NCI-H1417 (cell line): ENCODE measurements around the gene TSC22D3.
A peak's percentile ranks its signal among the peaks of the same experiment; 100 is the strongest.
"Not testable (repeated sequence)": the region's sequence is repeated elsewhere in the genome, so short reads cannot be mapped to it uniquely, and the experiment has no call there.

Source experiments
- DNase-seq, 3 experiments: peaks; one replicate each; lab custom pipeline; 2025; lab: John Stamatoyannopoulos, UW

TSC22D3 gene

DNA sequence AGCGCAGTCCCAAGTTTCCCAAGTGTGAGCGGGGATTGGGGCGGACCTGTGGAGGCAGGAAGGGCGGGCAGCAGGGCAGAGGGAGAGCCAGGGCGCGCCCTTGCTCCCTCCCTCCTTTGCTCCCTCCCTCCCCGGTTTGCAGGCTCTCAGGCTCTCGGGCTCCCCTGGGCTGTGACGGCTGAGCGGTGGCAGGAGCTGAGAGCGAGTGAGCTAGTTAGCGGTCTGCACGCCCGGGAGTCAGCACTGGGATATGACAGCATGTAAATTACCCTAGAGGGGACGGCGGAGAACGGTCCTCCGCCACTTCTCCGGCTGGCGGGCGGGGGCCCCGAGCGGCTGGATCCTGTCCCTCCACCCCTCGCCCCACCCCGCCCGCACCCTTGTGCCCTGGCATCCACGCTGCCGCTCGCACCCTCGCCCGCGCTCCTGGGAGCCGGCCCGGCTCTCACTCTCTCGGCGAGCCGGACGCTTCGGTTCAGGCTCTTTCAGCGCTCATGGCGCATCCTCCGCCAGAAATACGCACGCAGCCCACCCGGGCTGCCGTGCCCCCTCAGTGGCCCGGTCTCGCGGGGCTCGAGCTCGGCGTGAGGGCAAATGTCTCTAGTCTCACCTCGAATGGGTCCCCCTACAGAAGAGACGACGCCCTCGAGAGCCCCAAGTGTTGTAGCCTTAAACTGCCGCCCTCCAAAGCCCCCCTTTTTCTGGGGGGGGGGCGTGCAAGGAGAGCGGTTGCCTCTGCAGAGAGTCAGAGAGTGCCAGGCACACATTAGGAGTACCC, at the start of gene TSC22D3:
TSC22D3 (minus strand) TSS at position 54 of the 778 bp plus-strand sequence. CDS start 368 bp downstream, outside the sequence.
- peak; percentile 51 to 80 (median 74) for DNase-seq

GRCh38 chrX:107823456-107823855, 47.9 kb upstream of the TSC22D3 start:
- no peak for DNase-seq

DNA sequence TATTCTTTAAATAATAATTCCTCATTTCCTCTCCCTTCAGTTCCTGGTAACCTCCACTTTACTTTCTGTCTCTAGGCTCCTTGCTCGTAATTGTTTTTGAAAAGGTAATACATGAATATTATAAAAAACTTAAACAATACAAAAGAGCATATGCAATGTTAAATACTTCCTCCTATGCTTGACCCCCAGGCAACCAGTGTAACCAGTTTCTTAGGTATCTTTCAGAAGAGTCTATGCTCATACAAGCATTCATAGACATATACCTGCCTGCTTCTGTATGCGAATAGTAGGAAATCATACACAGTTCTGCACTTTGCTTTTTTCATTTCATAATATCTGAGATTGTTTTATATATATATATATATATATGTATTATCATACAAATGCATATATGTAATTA, 47.5 kb upstream of the TSC22D3 start:
- no peak for DNase-seq

- DNase-seq, result no peak
These were observed 43.4 kb upstream of the TSC22D3 start for GRCh38 chrX:107818900-107819521.

GRCh38 chrX:107810053-107810452, 34.5 kb upstream of the TSC22D3 start:
- DNase-seq, result not testable (repeated sequence)

DNA sequence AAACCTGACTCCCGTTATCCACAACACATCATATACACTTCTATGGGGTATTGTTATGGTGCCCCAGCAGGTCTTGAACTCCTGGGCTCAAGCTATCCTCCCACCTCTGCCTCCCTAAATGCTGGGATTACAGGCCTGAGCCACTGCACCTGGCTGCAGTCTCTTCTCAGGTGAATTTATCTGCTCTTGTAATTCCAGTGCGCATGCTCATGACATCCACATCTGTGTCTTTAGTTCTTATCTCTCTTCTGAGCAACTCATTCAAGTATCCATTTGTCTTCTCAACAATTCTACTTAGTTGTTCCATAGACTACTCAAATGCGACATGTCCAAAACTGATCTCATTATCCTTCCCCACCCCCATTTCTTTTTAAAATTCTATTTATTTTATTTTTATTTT, 29.6 kb upstream of the TSC22D3 start:
- DNase-seq, result no peak

DNA sequence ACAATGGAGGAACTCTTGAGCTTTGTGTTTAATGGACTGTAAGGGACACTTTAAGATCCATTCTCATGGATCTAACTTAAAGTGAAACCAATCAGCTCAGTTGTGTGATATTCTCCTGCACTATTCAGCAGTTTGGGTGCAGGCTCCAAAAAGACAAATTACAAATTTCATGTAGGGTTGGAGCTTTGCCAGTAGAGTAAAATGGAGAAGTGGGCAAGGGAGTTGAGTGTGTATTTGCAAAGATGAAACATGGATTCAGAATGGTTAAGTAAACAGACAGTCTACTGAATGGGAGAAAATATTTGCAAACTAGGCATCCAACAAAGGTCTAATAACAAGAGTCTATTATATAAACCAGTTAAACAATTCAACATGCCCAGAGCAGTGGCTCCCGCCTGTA, 28.8 kb upstream of the TSC22D3 start:
- DNase-seq, result peak in 1 of 3 experiments; percentile 15

- DNase-seq, result no peak
These were observed 12.2 kb upstream of the TSC22D3 start for GRCh38 chrX:107787827-107788226.

DNA sequence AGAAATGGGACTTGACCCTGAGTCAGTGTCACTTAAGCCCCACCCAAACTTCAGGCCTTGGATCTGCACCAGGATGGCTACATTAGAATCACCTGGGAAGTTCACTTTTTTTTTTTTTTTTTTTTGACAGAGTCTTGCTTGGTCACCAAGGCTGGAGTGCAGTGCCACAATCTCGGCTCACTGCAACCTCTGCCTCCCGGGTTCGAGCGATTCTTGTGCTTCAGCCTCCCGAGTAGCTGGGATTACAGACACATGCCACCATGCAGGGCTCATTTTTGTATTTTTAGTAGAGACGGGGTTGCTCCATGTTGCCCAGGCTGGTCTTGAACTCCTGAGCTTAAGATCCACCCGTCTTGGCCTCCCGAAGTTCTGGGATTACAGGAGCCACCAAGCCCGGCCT, 4.9 kb upstream of the TSC22D3 start:
- no peak for DNase-seq

DNA sequence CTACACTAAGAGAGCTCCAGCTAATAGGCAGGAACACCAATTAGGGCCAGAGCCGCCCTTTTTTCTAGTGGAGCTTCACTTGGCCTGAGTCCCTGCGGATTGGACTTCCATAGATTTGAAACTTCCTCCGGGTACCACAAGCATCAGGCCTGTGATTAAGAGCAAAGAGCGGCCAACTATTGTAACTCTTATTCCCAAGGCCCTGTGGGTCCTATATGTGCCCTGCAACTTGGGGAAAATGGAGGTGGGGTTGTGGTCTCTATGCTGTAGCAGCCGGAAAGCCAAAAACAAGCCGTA, 1.9 kb upstream of the TSC22D3 start, which contains the start of gene NCBP2L:
NCBP2L (plus strand) TSS at position 198 of the 297 bp plus-strand sequence. CDS start 16,488 bp downstream, outside the sequence.
- DNase-seq, result no peak

DNA sequence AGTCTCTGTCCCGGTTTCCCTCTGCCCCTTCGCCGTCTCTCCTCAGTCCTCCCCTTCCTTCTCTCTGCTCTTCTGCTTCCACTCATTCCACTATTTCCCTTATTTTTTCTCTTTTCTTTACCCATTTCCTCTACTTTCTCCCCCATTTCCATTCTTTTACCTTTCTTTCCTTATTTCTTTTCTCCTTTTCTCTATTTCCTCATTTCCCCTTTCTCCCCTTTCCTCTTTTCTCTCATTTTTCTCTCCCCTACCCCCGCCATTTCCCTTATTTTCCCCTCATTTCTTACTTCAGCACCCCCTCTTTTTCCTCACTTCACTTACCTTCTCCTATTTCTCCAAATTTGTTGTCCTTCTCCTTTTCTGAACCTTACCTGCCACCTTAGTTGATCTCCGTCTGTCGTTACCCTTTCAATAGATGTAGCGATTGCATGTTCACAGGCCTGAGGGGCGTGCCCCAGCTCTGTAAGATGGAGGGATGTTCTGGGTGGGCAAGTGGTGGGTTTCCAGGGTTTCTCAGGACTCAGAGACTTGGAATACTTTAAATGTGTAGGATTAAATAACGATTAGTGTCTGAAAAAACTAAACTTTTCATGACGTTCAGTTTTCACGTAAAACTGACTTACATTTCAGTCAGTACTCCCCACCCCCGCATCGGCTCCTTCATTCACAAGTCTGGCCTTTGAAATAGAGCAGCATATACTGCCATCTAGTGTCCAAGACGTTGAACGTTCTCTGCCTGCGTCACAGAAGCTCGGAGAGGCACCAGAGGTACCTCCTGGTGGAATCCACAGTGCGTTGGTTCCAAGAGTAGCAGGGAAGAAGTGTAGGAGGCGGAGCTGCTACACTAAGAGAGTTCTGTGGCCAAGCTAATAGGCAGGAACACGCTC, 1.3 kb upstream of the TSC22D3 start:
- DNase-seq, result peak; percentile 77 to 92 (median 81)

- no peak for DNase-seq
These were observed 420 bp downstream of the TSC22D3 start for GRCh38 chrX:107775000-107775733.

GRCh38 chrX:107773906-107774435, 1.6 kb downstream of the TSC22D3 start:
- DNase-seq, result no peak

- DNase-seq, result peak in 1 of 3 experiments; percentile 24
These were observed 2.4 kb downstream of the TSC22D3 start for GRCh38 chrX:107773206-107773605.

DNA sequence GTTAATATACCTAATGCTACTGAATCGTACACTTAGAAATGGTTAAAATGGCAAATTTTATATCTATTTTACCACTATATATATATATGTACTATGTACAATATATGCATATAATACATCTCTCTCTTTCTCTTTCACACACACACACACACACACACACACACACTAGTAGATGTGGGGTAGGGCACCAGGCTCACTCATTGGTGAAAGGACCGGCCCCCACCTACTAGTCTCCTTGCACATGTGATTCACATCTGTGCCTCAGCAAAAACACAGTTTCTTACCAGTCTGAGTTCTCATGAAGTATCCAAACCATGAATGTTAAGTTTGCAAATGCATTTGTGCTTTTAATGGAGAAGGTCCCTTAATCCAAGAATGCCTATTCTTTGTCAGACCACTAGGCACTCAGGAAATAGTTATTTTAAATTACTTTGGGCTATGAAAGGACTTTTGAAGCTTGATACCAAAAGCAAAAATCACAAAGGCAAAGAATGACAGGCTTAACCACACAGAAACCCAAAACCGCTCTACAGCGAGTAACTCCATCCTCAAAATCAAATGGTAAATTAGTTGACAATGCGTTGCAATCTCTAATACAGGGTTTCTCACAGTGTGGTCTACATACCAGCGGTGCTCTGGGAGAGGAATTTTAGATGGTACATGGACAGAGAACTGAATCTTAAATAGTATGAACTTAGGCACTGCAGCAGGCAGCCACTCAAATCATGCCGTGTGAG, 5.8 kb downstream of the TSC22D3 start:
- DNase-seq, result no peak

- DNase-seq, result no peak
These were observed 7.5 kb downstream of the TSC22D3 start for GRCh38 chrX:107768051-107768450.

DNA sequence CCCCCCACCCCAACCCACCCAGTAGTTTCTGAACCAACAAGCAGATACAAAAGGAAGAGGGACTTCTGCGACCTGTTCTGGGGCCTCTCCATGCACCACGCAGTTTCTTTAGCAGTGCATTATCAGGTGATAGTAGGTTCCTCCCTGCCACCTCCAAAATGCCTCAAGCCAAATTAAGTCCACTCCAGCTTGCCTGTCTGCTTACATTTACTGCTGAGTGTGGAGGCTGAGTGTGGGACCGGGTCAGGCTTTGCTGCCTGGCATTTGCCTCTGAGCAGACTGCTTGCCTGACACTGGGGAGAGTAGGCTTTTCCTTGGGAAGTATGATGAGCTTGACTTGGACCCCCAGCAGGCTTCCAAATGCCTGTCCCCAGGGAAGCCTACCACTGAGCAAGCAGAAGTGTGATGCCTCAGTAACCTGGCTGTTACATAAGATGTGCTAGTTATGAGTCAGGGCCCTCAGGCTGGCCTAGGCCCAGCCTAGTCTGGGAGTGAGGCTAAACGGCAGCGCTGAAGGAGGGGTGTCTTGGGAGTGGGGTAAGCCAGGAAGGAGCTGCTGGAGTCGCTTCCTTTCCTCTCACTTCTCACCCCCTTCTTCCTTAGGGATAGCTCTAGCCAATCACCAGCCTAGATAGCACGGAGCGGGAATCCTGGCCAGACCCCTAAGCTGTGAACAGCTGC, 9.0 kb downstream of the TSC22D3 start:
- DNase-seq, result no peak

DNA sequence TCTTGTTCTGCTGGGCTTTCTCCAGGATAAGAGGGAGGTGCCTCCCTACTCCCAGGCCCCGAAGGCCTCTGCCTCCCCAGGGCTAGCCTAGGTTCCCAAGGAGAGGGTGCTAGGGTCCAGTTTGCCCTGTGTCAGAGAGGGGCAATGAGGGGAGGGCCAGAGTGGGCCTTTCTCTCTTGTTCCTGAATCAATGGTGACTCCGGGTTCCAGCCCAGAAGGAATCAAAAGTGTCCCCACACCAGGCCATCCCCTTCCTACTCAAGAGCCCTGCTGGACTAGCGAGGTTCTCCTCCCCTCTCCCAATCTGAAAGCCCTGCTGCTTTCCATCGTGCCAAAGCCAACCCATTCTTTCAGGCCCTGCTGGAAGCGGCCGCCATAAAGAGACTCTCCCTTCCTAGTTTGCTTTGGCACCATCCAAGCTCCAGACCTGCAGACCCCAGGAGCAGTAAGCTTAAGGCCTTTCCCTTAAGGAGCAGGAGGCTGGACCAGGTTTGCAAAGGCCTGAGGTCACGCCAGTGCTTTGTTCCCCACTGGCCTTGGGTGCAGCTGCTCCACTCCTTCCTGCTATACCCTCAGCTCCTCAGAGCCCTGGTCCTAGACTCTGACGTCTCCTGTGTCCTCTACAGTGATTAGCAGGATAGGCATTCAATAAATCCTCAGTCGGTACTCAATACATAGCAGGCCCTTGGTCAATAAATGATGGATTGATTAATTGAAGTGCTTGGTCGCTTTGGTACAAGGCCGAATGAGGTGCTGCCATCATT, 10.6 kb downstream of the TSC22D3 start:
- no peak for DNase-seq

DNA sequence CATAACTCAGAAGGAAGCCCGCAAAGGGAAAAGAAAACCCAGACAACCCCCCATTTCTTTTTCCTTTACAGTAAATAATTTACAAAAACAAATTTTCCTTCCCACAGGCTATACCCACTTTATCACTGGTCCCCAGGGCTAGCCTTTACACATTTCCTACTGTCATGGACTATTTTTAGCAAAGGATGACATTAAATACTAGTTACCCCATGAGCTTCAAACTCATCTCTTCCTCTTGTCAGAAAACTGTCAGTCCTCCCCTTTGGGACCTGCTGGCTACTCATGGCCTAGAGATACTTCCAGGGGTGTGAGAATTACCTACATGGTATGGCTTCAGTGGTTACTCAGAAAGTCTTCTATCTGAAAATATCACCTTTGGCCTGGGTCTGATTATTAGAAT, 11.9 kb downstream of the TSC22D3 start:
- DNase-seq, result no peak
